ENCODE results near the gene AHNAK. TPM values are rescaled to one million over a fixed set of nuclear protein-coding genes. Genes with fewer than 3 reads are reported as not detected.

AHNAK gene
- total RNA-seq, 2 donors from 2014 or later: 458 to 631 TPM

GRCh38 chr11:62383822-62384221, 162.8 kb downstream of the AHNAK start:
- no peaks in the 10 kb centered on the region for H3K27me3 ChIP-seq
- TF ChIP-seq CTCF (IDR thresholded peaks at IDR 0.05): no peak
- no peaks in the 10 kb centered on the region for H3K36me3 ChIP-seq
- intact Hi-C loops (cut with DNase I): no loop called here
- H3K9ac ChIP-seq (ENCODE audit: low read depth in 2 of 2, low read length in 2 of 2): no peak overlapping the region
- H3K4me3 ChIP-seq: no peak overlapping the region
- no peaks in the 10 kb centered on the region for H3K9me3 ChIP-seq
- H3K27ac ChIP-seq: no peak overlapping the region
- DNase-seq: no peak
- no peaks in the 10 kb centered on the region for H3K4me1 ChIP-seq

Small RNA genes lying within 50 kb of the gene (microRNA-seq; reads per million reads assigned to microRNA genes)
- gene MIR6747: not detected

Other genes with a start within 250 kb of the AHNAK start
- not detected for gene SCGB1D4, start 247.7 kb downstream of the AHNAK start, total RNA-seq
- gene ASRGL1, start 209.4 kb downstream of the AHNAK start, total RNA-seq: 10 to 100 TPM; 32.5 to 71.7 TPM
- 1 to 10 TPM in 1 of 2 donors, not detected in 1; 2.3 TPM for gene SCGB1A1, start 127.8 kb downstream of the AHNAK start, total RNA-seq
- 1,000 to 10,000 TPM; 1,328 to 1,358 TPM for gene EEF1G, start 27.1 kb upstream of the AHNAK start, total RNA-seq
- gene TUT1, start 44.7 kb upstream of the AHNAK start, total RNA-seq: 10 to 100 TPM; 11.1 to 26.2 TPM
- 100 to 1,000 TPM in 1 of 2 donors, 10 to 100 TPM in 1; 91.0 to 133 TPM for gene MTA2, start 55.1 kb upstream of the AHNAK start, total RNA-seq
- 10 to 100 TPM; 37.5 to 58.7 TPM for gene EML3, start 66.0 kb upstream of the AHNAK start, total RNA-seq
- gene ROM1, start 66.5 kb upstream of the AHNAK start, total RNA-seq: 1 to 10 TPM; 3.2 to 3.6 TPM
- gene B3GAT3, start 75.2 kb upstream of the AHNAK start, total RNA-seq: 10 to 100 TPM; 21.8 to 37.7 TPM
- gene GANAB, start 99.8 kb upstream of the AHNAK start, total RNA-seq: 100 to 1,000 TPM; 252 to 303 TPM
- gene INTS5, start 106.5 kb upstream of the AHNAK start, total RNA-seq: 10 to 100 TPM; 19.1 to 27.7 TPM
- gene C11orf98, start 118.4 kb upstream of the AHNAK start, total RNA-seq: 100 to 1,000 TPM in 1 of 2 donors, 10 to 100 TPM in 1; 57.9 to 105 TPM
- gene CSKMT, start 118.5 kb upstream of the AHNAK start, total RNA-seq: 10 to 100 TPM in 1 of 2 donors, 1 to 10 TPM in 1; 9.4 to 27.0 TPM
- 10 to 100 TPM; 13.9 to 23.2 TPM for gene UQCC3, start 124.9 kb upstream of the AHNAK start, total RNA-seq
- 10 to 100 TPM in 1 of 2 donors, 1 to 10 TPM in 1; 7.1 to 12.3 TPM for gene LBHD1, start 125.5 kb upstream of the AHNAK start, total RNA-seq
- gene UBXN1, start 132.3 kb upstream of the AHNAK start, total RNA-seq: 10 to 100 TPM; 74.8 to 87.8 TPM
- gene LRRN4CL, start 142.7 kb upstream of the AHNAK start, total RNA-seq: 1 to 10 TPM in 1 of 2 donors, under 1 TPM in 1; 0.82 to 3.3 TPM
- gene BSCL2, start 160.6 kb upstream of the AHNAK start, total RNA-seq: 10 to 100 TPM; 36.5 to 65.5 TPM
- gene GNG3, start 160.9 kb upstream of the AHNAK start, total RNA-seq: under 1 TPM in 1 of 2 donors, not detected in 1; 0.56 TPM
- 10 to 100 TPM; 50.5 to 59.3 TPM for gene HNRNPUL2, start 180.7 kb upstream of the AHNAK start, total RNA-seq
- 10 to 100 TPM; 34.2 to 39.8 TPM for gene TTC9C, start 181.7 kb upstream of the AHNAK start, total RNA-seq
- 10 to 100 TPM; 10.8 to 18.7 TPM for gene ZBTB3, start 207.4 kb upstream of the AHNAK start, total RNA-seq
- 10 to 100 TPM; 40.3 to 54.5 TPM for gene POLR2G, start 214.8 kb upstream of the AHNAK start, total RNA-seq
- gene TAF6L, start 224.6 kb upstream of the AHNAK start, total RNA-seq: 10 to 100 TPM; 15.3 to 26.6 TPM
- gene TMEM179B, start 240.6 kb upstream of the AHNAK start, total RNA-seq: 10 to 100 TPM; 46.7 to 54.5 TPM
- gene TMEM223, start 245.2 kb upstream of the AHNAK start, total RNA-seq: 10 to 100 TPM; 15.8 to 26.0 TPM